ENCODE results near the gene PROKR1.

PROKR1 gene

GRCh38 chr2:68706637-68707036 lies 63.3 kb downstream of the PROKR1 start:
- Histone ChIP-seq H3K9me3 (ENCODE audit: control insufficient read depth, low read depth, low read length) (no peaks in the 10 kb centered on the region), H3K36me3 (ENCODE audit: control insufficient read depth, low read depth, low read length) (no peaks in the 10 kb centered on the region), H3K4me1 (ENCODE audit: control insufficient read depth, low read depth, low read length) (no peaks in the 10 kb centered on the region), H3K4me3 (ENCODE audit: low read length) (no peak overlapping the region), H3K9ac (ENCODE audit: low read length) (no peak overlapping the region), H3K27me3 (ENCODE audit: control insufficient read depth, insufficient read depth, low read length) (no peaks in the 10 kb centered on the region), H3K27ac (ENCODE audit: low read length) (no peak overlapping the region)
